Naive thymus-derived CD8-positive, alpha-beta T cell (primary cell): ENCODE measurements around the gene CD44. TPM values are rescaled to one million over a fixed set of nuclear protein-coding genes. Genes with fewer than 3 reads are reported as not detected.

Experiments
- ATAC-seq, 2 donors: fragments of 150-1000 bp; cut with Tn5 transposase in 1 of 2; sonication (Bioruptor Pico), chemical (Tn5 transposase) in 1 of 2; 1 replicate in 1 of 2; 2 replicates in 1 of 2; pipeline ENCODE4 v1.10.0; 2021; ENCODE audit warnings: mild to moderate bottlenecking in 2 of 2, moderate library complexity in 2 of 2
- POLR2A ChIA-PET: fragments of 350-600 bp; sonication (Branson Sonifier 250); formaldehyde crosslinking; loops from one replicate; lab custom pipeline; 2021; ENCODE audit warnings: antibody characterized with exemption; lab: Charles Lee
- DNase-seq, 10 donors: peaks; one replicate each; pipeline versions ENCODE4 v3.0.0 to v3.0.0-alpha.2; 2020 to 2022
- H3K27ac Mint-ChIP-seq, 10 donors: one replicate each; pipeline ENCODE4 v1.8.0; 2020 to 2022; ENCODE audit warnings: mild to moderate bottlenecking in 10 of 10, mixed read lengths in 10 of 10, moderate library complexity in 4 of 10, inconsistent platforms in 1 of 10
- H3K27me3 Mint-ChIP-seq, 5 donors: one replicate each; pipeline ENCODE4 v1.8.0; 2021 to 2022; ENCODE audit warnings: mixed read lengths in 5 of 5
- H3K36me3 Mint-ChIP-seq, 3 donors: one replicate each; pipeline ENCODE4 v1.8.0; 2020 to 2022; ENCODE audit warnings: mixed read lengths in 3 of 3, mild to moderate bottlenecking in 2 of 3, inconsistent platforms in 1 of 3
- H3K4me1 Mint-ChIP-seq, 4 donors: one replicate each; pipeline ENCODE4 v1.8.0; 2021 to 2022; ENCODE audit warnings: mixed read lengths in 4 of 4
- H3K4me3 Mint-ChIP-seq, 10 donors: one replicate each; pipeline ENCODE4 v1.8.0; 2020 to 2022; ENCODE audit warnings: mild to moderate bottlenecking in 10 of 10, mixed read lengths in 10 of 10, moderate library complexity in 6 of 10, inconsistent platforms in 1 of 10
- H3K9me3 Mint-ChIP-seq, 9 donors: one replicate each; pipeline ENCODE4 v1.8.0; 2020 to 2022; ENCODE audit warnings: mixed read lengths in 9 of 9, mild to moderate bottlenecking in 3 of 9, inconsistent platforms in 1 of 9, moderate library complexity in 1 of 9
- polyA plus RNA-seq, 3 donors: library from polyadenylated mRNA; unstranded; fragments of 300-500 nt; fragmentation: Illumina TruSeq; gene quantifications; one replicate each; pipeline ENCODE4 v1.2.3, GENCODE V29; 2021
- total RNA-seq, 8 experiments: library from RNA in 2 of 8; stranded (reverse) in 2 of 8; gene quantifications; one replicate each; pipeline ENCODE4 v1.2.3 and lab custom pipeline; 2021 to 2026

The CD44 gene
- total and polyA plus RNA-seq, 5 experiments from 2014 or later, result 291 to 703 (median 291) TPM

DNA sequence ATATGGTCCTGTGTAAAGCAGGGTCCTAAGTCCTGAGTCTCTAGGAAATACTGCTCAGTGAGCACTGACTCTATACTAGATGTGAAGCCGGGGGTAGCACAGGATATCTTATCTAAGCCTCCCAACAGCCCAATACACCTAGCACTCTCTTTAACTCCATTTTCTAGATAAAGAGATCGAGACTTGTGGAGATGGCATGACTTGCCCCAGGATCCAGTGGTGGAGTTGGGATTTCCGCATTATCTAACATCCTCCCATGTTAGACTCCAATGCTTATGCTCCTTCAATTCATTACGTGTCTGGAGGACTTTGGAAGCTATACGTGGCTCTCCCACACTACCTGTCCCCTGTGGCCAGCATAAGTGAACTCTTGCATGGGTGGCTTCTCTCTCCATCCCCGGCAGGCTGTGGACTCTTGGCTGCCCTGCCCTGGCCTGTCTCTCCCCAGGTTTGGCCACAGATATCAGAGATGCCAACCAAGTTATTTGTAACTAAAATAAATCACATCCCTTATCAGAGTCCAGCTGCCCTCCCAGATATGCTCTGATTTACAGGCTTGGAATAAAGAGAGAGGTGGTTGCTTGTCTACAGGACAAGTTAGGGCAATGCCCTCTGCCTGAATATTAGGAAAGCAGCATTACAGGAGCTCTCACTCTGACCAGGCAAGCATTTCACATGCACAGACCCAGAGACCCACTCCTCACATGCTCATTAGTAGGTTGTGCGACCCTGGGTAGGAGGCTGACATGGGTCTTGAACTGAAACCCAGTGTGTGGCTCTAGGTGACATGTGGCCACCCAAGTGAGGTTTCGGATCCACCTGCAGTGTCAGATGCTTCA, 4.5 kb downstream of the CD44 start:
- DNase-seq (no peak), ATAC-seq (no peak)
- POLR2A ChIA-PET, result interaction anchor here (0.9 to 6.9 kb wide), 9 partner anchors 12 to 104 kb away, joined by 3 to 100 read pairs (median 4); no protein-coding TSS in a partner anchor
- Mint-ChIP-seq H3K9me3 (peaks cover 0 to 1% (median 0%) of the 10 kb centered on the region in 9 donors), H3K27ac (peak overlapping the region; percentile 91 to 98 (median 94)), H3K27me3 (peaks cover 0 to 2% (median 0%) of the 10 kb centered on the region in 5 donors), H3K4me3 (peak overlapping the region; percentile 86 to 100 (median 97)), H3K36me3 (peaks cover 11 to 43% (median 30%) of the 10 kb centered on the region in 3 donors), H3K4me1 (peaks cover 47 to 87% (median 77%) of the 10 kb centered on the region in 4 donors)

DNA sequence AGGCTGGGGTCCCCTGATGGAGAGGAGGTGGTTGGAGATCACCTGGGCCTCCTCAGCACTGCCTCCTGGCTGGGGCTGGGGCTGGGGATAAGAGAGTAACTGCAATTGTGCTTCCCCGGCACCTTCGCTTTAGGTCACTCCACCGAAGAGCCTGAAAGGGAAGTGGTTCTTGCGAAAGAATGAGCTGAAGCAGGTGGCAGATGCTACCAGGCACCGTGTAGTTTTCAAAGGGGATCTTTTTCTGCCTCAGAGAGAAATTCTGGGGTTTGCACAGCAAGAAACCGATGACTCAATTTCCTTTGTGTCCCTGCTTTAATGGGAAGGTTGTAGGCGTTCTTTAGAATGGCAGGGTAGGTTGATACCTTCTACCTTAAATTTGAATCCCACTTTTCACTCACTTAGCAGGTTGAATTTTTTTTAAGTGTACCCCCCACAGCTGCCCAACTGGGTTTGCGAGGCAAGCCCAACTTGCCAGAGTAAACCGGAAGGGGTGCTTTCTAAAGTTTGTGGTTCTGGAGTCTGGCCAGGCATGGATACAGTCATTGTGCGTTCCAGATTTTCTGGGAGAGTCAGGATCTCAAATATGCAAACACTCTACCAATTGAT, 5.3 kb downstream of the CD44 start:
- H3K27ac Mint-ChIP-seq, result peak overlapping the region; percentile 91 to 98 (median 94)
- POLR2A ChIA-PET, result interaction anchor here (0.6 to 6.9 kb wide), 11 partner anchors 11 to 103 kb away, joined by 3 to 100 read pairs (median 4); no protein-coding TSS in a partner anchor
- peak; percentile 20 to 82 (median 64) for DNase-seq
- H3K27me3 Mint-ChIP-seq, result no peaks in the 10 kb centered on the region
- H3K9me3 Mint-ChIP-seq, result peaks cover 0 to 1% (median 0%) of the 10 kb centered on the region in 9 donors
- peaks cover 52 to 90% (median 81%) of the 10 kb centered on the region in 4 donors for H3K4me1 Mint-ChIP-seq
- H3K4me3 Mint-ChIP-seq, result peak overlapping the region; percentile 86 to 100 (median 97)
- H3K36me3 Mint-ChIP-seq, result peaks cover 9 to 50% (median 36%) of the 10 kb centered on the region in 3 donors
- peak; percentile 41 to 61 for ATAC-seq

DNA sequence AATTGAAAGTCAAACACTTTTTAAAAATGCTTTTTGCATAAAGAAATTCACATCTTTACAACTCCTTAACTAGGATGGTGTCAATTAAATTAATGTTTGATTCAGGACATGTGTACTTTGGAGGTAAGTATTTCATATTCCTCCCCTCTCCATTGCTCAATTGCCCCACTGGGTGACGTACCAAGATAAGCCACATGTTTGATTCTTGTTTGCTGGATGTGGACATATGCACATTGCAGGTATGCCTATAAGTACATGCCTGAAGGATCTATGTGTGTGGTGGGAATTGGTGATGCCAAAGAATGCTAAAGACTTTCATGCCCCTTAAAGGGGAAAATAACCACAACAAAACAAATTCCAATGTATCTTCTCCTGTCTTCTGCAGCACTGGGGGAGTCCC, 5.8 kb downstream of the CD44 start:
- Mint-ChIP-seq H3K9me3 (no peaks in the 10 kb centered on the region), H3K36me3 (peaks cover 5 to 55% (median 42%) of the 10 kb centered on the region in 3 donors), H3K4me1 (peaks cover 56 to 96% (median 87%) of the 10 kb centered on the region in 4 donors), H3K27ac (peak overlapping the region; percentile 91 to 98 (median 94)), H3K4me3 (peak overlapping the region; percentile 86 to 100 (median 97)), H3K27me3 (no peaks in the 10 kb centered on the region)
- DNase-seq (no peak), ATAC-seq (no peak)
- POLR2A ChIA-PET, result interaction anchor here (0.6 to 6.9 kb wide), 11 partner anchors 11 to 102 kb away, joined by 3 to 100 read pairs (median 4); no protein-coding TSS in a partner anchor

GRCh38 chr11:35145271-35145670, 6.3 kb downstream of the CD44 start:
- H3K4me3 Mint-ChIP-seq, result peak overlapping the region; percentile 71 to 100 (median 94)
- DNase-seq (no peak), ATAC-seq (no peak)
- no peaks in the 10 kb centered on the region for H3K27me3 Mint-ChIP-seq
- H3K9me3 Mint-ChIP-seq, result no peaks in the 10 kb centered on the region
- peaks cover 5 to 60% (median 44%) of the 10 kb centered on the region in 3 donors for H3K36me3 Mint-ChIP-seq
- H3K27ac Mint-ChIP-seq, result peak overlapping the region; percentile 91 to 98 (median 94)
- POLR2A ChIA-PET, result interaction anchor here (1.0 to 1.9 kb wide), 2 partner anchors 69 to 87 kb away, joined by 3 to 4 read pairs; no protein-coding TSS in a partner anchor
- peaks cover 56 to 99% (median 89%) of the 10 kb centered on the region in 4 donors for H3K4me1 Mint-ChIP-seq

DNA sequence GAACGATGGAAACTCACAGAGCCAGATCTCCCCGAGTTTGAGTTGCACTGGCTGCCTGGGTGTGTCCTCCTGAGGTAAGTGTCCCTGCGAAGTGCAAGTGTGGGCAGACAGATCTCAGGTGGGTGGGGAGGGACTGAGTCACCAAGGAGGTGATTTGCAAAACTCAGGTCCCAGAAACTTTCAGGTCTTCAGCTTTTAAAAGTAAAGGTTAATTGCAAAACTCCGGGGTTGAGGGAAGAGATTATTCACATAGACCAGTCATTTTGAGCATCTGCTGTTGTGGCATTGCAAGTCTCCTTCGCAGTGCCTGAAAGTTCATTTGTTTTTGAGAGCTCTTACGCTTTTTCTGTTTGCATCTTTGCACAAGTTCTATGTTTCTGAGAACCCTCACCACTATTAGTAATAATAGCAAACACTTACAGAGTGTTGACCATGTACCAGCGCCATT, 7.1 kb downstream of the CD44 start:
- peak overlapping the region; percentile 50 to 98 (median 94) for H3K27ac Mint-ChIP-seq
- H3K4me3 Mint-ChIP-seq, result peak overlapping the region; percentile 71 to 100 (median 94)
- POLR2A ChIA-PET, result interaction anchor here (0.7 to 1.9 kb wide), 7 partner anchors 9 to 88 kb away, joined by 3 to 5 read pairs (median 4); no protein-coding TSS in a partner anchor
- ATAC-seq (peak in 1 of 2 donors; percentile 36), DNase-seq (peak in 3 of 10 donors; percentile 24 to 73 (median 49))
- H3K4me1 Mint-ChIP-seq, result peaks cover 61 to 99% (median 96%) of the 10 kb centered on the region in 4 donors
- H3K27me3 Mint-ChIP-seq, result no peaks in the 10 kb centered on the region
- H3K36me3 Mint-ChIP-seq, result peaks cover 5 to 66% (median 48%) of the 10 kb centered on the region in 3 donors
- no peaks in the 10 kb centered on the region for H3K9me3 Mint-ChIP-seq

DNA sequence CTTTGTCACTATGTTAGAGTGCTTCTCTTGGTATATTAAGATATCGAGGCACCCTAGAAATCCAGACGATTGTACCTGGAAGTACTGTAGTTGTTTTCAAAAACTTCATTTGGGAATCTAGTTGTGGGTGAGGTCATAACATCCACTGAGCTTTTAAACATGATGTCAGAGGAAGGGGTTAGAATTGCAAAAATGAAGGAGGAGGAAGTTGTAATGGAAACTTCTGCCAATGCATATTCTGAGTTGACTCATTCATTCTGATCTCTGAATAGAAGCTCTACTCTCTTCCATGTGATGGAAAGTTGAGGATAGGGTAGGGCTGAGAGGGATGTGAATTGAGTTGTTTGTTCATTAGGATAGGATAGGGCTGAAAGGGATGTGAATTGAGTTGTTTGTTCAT, 7.7 kb downstream of the CD44 start:
- peaks cover 62 to 99% (median 98%) of the 10 kb centered on the region in 4 donors for H3K4me1 Mint-ChIP-seq
- H3K9me3 Mint-ChIP-seq, result no peaks in the 10 kb centered on the region
- peak overlapping the region; percentile 50 to 98 (median 94) for H3K27ac Mint-ChIP-seq
- ATAC-seq (peak in 1 of 2 donors; percentile 2), DNase-seq (no peak)
- peaks cover 5 to 68% (median 43%) of the 10 kb centered on the region in 3 donors for H3K36me3 Mint-ChIP-seq
- POLR2A ChIA-PET, result interaction anchor here (0.6 to 1.9 kb wide), 9 partner anchors 9 to 677 kb away, joined by 3 to 5 read pairs (median 4); no protein-coding TSS in a partner anchor
- H3K27me3 Mint-ChIP-seq, result no peaks in the 10 kb centered on the region
- H3K4me3 Mint-ChIP-seq, result peak overlapping the region; percentile 71 to 100 (median 94)

DNA sequence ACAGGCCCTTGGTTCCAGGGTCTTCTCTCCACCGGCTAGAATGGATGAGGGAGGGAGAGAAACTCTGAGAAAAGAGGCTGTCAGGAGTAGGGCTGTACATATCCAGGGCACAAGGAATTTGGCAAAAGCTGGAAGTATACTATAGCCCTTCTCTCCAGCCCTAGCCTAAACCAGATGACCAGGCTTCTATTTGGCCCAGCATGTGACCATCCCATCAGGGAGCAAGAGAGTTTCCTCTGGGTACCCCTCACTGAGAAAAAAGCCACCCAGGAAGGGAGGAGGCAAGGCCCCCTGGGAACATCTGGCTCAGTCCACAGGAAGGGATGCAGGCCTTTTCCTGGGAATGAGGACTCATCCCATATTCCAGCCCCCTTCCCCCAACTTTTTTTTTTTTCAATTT, 8.3 kb downstream of the CD44 start:
- H3K4me3 Mint-ChIP-seq, result peak overlapping the region in 9 of 10 donors; percentile 71 to 100 (median 97)
- DNase-seq (no peak), ATAC-seq (no peak)
- peak overlapping the region; percentile 85 to 98 (median 94) for H3K27ac Mint-ChIP-seq
- no peaks in the 10 kb centered on the region for H3K27me3 Mint-ChIP-seq
- POLR2A ChIA-PET, result interaction anchor here (0.6 to 1.9 kb wide), 8 partner anchors 8 to 678 kb away, joined by 3 to 5 read pairs (median 4); no protein-coding TSS in a partner anchor
- H3K36me3 Mint-ChIP-seq, result peaks cover 5 to 70% (median 46%) of the 10 kb centered on the region in 3 donors
- H3K9me3 Mint-ChIP-seq, result no peaks in the 10 kb centered on the region
- peaks cover 65 to 100% (median 99%) of the 10 kb centered on the region in 4 donors for H3K4me1 Mint-ChIP-seq

GRCh38 chr11:35148163-35148837, 9.3 kb downstream of the CD44 start:
- peak in 8 of 10 donors; percentile 46 to 78 (median 72) for DNase-seq

DNA sequence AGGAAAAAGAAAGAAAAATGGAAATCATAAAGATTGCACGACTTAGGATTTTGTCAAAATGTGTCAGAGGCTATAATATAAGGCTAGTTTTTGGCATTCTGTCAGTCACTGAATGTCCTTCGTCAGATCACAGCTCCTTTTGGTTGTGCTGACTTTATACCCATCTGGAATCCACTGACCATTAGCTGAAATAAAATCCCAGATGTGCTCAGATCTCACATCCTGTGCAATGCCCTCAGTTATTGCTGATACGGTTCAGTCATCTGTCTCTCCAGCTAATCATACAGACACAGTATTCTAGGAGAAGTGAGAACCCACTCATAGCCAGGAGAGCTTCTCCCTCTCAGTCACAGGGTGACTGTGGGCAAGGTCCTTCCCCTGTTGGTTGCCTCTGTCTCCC, 11.5 kb downstream of the CD44 start:
- Mint-ChIP-seq H3K36me3 (peaks cover 13 to 84% (median 61%) of the 10 kb centered on the region in 3 donors), H3K4me1 (peaks cover 69 to 100% (median 100%) of the 10 kb centered on the region in 4 donors), H3K9me3 (no peaks in the 10 kb centered on the region), H3K4me3 (peak overlapping the region in 8 of 10 donors; percentile 36 to 74 (median 60)), H3K27ac (peak overlapping the region; percentile 83 to 95 (median 92)), H3K27me3 (no peaks in the 10 kb centered on the region)
- POLR2A ChIA-PET, result interaction anchor here (0.7 to 4.6 kb wide), 6 partner anchors 11 to 173 kb away, joined by 3 to 30 read pairs (median 4); partner anchors contain the start of gene CD44
- DNase-seq, result no peak
- no peak for ATAC-seq

More at GRCh38 chr11:35148163-35148837, 9.3 kb downstream of the CD44 start:
- H3K27me3 Mint-ChIP-seq, result no peaks in the 10 kb centered on the region
- peak; percentile 6 to 65 for ATAC-seq
- H3K36me3 Mint-ChIP-seq, result peaks cover 9 to 80% (median 55%) of the 10 kb centered on the region in 3 donors
- H3K4me3 Mint-ChIP-seq, result peak overlapping the region; percentile 30 to 86 (median 67)
- H3K9me3 Mint-ChIP-seq, result no peaks in the 10 kb centered on the region
- H3K27ac Mint-ChIP-seq, result peak overlapping the region; percentile 83 to 96 (median 92)
- POLR2A ChIA-PET, result interaction anchor here (0.6 to 4.6 kb wide), 6 partner anchors 9 to 29 kb away, joined by 3 to 30 read pairs (median 4); partner anchors contain the start of gene CD44
- peaks cover 69 to 100% (median 99%) of the 10 kb centered on the region in 4 donors for H3K4me1 Mint-ChIP-seq

DNA sequence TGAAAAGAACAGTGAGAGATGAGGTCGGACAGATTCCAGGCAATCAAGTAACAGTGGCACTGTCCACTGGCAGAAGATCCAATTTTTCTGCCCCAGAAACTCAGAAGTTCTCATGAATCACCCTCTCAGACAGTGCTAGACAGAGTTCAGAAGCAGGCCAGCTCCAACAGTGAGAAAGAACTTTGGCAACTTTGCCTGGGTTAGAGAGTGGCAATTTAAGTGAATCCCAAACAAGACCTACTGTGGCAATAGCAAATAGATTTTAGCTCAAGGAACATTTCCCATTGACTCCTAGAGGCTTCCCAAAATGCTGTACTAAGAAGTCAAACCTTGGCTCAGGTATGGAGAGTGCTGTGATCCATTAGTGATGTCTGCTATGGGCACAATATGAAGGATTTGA, 12.3 kb downstream of the CD44 start:
- Mint-ChIP-seq H3K9me3 (no peaks in the 10 kb centered on the region), H3K27me3 (no peaks in the 10 kb centered on the region), H3K4me3 (peak overlapping the region in 9 of 10 donors; percentile 36 to 74 (median 61)), H3K4me1 (peaks cover 68 to 100% (median 100%) of the 10 kb centered on the region in 4 donors), H3K27ac (peak overlapping the region; percentile 83 to 95 (median 92)), H3K36me3 (peaks cover 13 to 77% (median 58%) of the 10 kb centered on the region in 3 donors)
- DNase-seq (no peak), ATAC-seq (no peak)
- POLR2A ChIA-PET, result interaction anchor here (0.7 to 4.6 kb wide), 6 partner anchors 8 to 96 kb away, joined by 3 to 30 read pairs (median 6); partner anchors contain the start of gene CD44
